ENCODE measurements around the gene CROCC2. TPM values are rescaled to one million over a fixed set of nuclear protein-coding genes. Genes with fewer than 3 reads are reported as not detected.

Gene CROCC2
- total RNA-seq, 1 experiment from 2014 or later = not detected

DNA sequence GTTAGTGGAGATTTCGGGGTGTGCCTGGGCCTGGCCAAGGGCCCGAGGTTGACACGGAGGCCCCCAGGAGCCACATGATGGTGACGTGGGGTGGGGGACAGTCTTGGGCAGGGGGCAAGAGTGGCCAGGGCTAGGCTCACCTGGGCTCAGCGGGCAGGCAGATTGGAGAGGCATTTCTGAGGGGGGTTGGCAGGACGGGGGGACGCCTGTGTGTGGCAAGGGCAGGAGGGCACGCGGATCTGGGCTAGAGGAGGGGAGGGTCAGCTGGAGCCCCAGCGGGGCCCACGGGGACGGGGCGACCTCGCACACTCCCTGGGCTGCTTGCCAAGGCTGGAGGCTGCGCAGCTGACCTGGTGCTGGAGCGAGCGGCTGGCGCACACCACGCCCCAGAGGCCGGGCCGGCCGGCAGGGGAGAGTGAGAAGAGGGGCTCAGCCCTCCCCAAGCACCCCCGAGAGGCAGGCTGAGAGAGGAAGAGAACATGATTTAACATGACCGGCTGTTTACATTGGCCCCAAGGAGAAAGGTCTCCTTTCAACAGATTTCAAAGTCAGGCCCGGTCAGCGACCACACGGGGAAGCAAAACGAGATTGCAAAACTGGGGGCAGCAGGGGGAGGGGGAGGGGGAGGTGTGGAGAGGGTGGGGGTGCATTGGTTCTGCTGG, 54.3 kb downstream of the CROCC2 start:
- in situ Hi-C loops (cut with HindIII; ENCODE audit: low sequenced_read_pairs) = no loop called here
- DNase-seq (ENCODE audit: low spot score) = no peak

DNA sequence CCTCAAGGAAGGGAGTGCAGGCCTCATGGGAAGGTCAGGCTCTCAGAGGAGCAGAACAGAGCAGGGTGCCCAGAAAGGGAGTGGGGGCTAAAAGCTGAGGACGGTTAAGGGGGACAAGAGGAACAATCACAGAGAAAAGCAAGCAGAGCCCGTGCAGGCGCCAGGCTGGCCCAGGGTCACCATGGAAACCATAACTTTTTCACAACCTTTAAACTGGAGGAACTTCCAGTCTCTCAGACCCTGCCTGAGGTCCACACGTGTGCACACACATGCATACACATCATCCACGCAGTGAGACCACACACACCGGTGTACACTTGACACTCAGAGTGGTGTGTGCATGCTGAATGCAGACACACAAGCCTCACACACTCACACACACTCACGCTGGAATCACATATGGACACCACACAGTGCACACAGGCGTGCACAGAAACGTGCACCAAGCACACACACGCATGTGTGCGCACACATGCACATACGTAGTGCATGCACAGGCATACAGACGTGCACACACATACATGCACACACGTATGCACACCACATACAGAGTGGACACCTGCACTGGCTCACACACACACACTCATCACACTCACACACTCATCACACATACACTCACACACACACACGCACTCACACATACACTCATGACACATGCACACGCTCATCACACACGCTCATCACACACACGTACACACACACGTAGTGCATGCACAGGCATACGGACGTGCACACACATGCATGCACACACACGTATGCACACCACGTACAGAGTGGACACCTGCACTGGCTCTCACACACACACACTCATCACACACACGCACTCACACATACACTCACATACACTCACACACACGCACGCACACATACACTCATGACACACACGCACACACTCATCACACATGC, 55.1 kb downstream of the CROCC2 start:
- in situ Hi-C loops (cut with HindIII; ENCODE audit: low sequenced_read_pairs) = no loop called here
- DNase-seq (ENCODE audit: low spot score) = no peak

DNA sequence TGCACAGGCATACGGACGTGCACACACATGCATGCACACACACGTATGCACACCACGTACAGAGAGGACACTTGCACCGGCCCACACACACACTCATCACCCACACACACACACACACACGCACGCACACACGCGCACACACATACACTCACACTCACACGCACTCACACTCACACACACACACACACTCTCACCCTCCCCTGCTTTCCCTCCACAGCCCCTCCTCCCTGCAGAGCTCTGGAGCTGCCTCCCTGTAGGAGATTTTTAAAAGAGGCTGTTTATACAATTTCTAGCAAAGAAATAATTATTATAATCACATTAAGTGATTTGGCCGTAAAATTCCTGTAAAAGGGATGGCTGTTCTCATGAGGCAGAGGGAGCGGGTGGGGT, 55.8 kb downstream of the CROCC2 start:
- no peak for DNase-seq (ENCODE audit: low spot score)
- in situ Hi-C loops (cut with HindIII; ENCODE audit: low sequenced_read_pairs) = no loop called here

DNA sequence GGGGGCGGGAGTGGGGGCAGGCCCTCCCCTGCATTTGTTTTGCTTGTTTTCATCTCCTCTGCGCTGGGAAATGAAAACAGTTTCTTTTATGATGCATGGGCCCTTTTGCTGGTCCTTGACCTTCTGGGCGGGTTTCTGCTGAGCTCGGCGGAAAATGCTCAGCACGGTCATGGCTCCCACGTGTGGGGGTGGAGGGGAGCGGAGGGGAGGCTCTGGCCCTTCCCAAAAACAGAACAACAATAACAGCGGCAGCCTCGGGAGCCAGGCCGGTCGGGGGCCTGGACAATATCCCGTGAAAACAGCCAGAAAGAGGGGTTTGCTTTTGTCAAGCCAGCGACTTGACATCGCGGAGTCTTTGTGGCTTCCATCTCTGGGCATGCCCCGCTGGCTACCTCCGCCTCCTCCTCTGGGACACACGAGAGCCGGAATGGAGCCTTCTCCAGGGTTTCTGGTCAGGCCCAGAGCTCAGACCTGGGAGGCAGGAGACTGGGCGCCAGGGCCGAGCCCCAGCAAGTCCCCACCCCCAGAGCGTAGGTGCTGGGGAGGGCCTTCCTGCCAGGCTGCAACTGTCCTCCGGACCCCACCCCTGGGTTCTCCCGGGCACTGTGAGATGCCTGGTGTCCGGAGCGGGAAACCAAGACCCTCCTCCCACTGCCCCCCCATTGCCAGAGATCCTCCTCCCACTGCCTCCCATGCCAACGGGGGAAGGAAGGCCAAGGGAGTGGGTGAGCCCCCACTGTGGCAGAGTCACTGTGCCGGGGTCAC, 56.3 kb downstream of the CROCC2 start:
- DNase-seq (ENCODE audit: low spot score) = peak; percentile 19
- in situ Hi-C loops (cut with HindIII; ENCODE audit: low sequenced_read_pairs) = no loop called here

DNA sequence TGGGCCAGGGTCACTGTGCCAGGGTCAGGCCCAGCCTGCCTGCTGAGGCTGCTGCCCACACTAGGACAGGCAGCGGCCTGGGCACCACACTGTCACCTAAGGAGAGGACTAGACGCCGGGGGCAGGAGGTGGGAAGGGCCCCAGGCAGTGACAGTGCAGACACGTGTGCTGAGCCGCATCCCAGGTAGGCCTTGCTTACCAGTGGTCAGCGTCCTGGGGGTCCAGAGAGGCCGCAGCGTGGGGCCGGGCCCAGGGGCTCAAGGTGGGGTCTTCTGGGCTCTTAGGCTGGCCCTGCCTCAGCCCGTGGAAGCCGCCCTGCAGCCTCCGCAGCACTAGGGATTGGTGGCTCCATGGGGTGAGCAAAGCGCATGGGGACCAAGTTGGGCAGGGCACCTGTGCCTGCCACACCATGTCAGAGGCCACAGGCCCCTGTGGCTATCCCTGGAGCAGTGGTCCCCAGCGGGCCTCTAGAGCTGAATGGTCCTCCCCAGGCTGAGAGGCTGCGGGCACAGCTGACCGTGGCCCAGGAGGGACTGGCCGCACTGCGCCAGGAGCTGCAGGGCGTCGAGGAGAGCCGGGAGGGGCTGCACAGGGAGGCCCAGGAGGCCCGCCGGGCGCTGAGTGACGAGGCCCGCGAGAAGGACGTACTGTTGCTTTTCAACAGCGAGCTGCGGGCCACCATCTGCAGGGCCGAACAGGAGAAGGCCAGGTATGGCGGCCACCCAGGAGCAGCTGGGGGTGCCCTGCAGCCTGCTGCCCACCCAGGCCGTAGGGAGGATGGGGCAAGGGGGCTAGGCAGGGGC, 57.1 kb downstream of the CROCC2 start:
- in situ Hi-C loops (cut with HindIII; ENCODE audit: low sequenced_read_pairs) = no loop called here
- no peak for DNase-seq (ENCODE audit: low spot score)

DNA sequence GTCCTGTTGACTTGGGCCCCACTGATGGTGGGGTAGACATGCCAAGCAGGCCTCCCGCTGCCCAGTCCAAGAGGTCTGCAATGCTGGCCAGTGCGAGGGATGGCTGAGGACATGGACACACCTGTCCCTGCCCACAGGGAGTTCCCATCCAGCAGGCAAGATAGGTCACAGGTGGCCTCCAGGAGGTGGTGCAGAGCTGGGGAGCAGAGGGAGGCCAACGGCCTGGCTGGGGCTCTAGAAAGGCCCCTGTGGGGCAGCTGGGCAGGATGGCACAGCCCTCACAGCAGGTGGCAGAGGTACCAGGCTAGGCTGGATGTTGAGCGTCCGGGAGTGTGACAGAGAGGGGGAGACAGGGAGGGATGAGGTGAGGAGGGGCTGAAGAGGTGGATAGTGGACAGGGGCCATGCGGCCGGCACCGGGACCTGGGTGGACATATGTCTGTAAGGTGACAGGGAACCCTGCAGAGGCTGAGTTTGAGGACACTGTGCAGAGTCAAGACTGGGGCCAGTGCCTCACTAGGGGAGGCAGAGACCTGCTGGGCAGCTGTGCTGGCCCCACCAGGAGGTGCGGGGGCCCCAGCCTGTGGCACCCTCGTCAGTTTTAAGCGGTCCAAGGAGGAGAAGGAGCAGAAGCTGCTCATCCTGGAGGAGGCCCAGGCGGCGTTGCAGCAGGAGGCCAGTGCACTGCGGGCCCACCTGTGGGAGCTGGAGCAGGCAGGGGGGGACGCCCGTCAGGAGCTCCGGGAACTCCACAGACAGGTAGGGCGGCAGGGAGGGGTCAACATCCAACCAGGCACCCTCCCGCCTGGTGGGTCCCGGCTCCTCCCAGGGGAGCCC, 58.0 kb downstream of the CROCC2 start:
- DNase-seq (ENCODE audit: low spot score) = no peak
- in situ Hi-C loops (cut with HindIII; ENCODE audit: low sequenced_read_pairs) = no loop called here

DNA sequence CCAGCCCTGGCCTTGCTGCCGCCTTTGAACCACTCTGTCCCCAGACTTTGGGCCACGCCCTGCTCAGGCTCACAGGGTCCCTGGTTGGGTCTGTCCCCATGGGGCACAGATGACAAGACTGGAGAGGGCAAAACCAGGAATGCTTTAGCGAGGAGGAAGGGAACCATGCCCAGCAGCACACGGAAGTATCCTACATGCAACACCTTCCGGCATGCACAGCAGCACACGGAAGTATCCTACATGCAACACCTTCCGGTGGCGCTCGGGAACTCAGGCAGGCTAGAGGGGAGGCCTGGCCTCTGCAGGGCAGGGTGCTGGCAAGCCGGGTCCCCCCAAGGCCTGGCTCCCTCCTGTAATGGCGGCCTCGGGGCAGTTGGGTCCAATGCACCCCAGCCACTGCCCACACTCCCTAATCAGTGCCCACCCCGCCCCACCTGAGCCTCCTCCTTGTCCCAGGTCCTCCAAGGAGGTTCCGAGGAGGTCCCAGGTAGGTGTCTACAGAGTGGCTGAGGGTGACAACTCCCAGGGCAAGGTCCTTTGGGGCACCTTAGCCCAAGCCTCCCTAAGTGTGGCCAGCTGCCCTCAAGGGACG, 58.7 kb downstream of the CROCC2 start:
- in situ Hi-C loops (cut with HindIII; ENCODE audit: low sequenced_read_pairs) = no loop called here
- DNase-seq (ENCODE audit: low spot score) = no peak

DNA sequence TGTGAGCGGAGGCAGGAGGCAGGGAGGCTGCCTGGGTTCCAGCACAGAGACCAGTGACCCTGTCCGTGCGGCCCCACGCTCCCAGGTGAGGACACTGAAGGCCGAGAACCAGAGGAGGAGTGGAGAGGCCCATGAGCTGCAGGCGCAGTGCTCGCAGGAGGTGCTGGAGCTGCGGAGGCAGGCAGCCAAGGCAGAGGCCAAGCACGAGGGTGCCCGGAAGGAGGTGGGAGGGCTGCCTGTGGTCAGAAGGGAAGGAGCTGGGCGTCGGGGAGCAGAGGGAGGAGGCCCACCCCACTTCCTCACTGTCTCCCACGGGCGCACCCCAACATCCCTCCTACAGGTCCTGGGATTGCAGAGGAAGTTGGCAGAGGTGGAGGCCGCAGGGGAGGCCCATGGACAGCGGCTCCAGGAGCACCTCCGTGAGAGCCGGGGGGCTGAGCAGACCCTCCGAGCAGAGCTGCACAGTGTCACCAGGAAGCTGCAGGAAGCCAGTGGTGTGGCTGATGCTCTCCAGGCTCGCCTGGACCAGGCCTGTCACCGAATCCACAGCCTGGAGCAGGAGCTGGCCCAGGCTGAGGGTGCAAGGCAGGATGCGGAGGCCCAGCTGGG, 59.3 kb downstream of the CROCC2 start:
- in situ Hi-C loops (cut with HindIII; ENCODE audit: low sequenced_read_pairs) = no loop called here
- DNase-seq (ENCODE audit: low spot score) = no peak

DNA sequence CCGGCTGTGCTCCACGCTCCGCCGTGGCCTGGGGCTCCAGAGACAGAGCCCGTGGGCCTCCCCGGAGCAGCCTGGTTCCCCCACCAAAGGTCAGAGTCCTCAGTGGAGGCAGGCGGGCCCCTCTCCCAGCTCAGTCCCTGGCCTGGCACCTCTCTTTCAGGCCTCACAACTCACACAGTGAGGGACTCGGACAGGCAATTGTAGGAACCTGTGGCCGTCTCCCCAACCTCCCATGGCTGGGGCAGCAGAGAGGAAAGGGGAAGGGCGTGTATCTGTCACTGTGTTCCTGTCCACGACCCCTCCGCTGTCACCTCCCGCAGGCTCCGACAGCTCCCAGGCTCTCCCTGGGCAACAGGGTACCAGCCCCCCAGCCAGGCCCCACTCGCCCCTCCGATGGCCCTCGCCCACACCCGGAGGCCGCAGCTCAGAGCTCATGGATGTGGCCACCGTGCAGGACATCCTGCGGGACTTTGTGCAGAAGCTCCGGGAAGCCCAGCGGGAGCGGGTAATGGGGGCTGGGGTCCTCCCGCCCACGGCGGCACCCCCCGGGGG, 59.8 kb downstream of the CROCC2 start:
- in situ Hi-C loops (cut with HindIII; ENCODE audit: low sequenced_read_pairs) = no loop called here
- no peak for DNase-seq (ENCODE audit: low spot score)

DNA sequence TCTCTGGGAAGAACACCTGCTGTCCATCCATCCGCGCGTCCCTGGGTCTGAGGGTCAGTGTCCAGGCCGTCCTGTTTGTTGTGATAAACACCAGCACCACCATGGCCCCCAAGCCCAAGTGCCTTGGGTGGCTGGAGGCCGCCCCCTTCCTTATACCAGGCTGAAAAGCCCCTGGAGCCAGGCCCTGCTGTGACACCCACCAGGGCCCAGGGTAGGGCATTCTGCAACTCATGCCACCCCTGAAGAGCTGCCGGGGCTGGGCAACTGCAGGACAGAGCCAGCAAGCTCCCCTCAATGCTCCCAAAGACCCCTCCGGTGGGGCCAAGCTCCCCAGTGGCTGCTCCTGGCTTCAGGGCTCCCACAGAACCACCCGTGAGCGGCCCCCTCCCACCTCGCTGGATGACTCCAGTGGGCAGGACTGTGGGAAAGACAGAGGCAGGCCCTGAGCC, 60.3 kb downstream of the CROCC2 start:
- in situ Hi-C loops (cut with HindIII; ENCODE audit: low sequenced_read_pairs) = no loop called here
- DNase-seq (ENCODE audit: low spot score) = no peak

DNA sequence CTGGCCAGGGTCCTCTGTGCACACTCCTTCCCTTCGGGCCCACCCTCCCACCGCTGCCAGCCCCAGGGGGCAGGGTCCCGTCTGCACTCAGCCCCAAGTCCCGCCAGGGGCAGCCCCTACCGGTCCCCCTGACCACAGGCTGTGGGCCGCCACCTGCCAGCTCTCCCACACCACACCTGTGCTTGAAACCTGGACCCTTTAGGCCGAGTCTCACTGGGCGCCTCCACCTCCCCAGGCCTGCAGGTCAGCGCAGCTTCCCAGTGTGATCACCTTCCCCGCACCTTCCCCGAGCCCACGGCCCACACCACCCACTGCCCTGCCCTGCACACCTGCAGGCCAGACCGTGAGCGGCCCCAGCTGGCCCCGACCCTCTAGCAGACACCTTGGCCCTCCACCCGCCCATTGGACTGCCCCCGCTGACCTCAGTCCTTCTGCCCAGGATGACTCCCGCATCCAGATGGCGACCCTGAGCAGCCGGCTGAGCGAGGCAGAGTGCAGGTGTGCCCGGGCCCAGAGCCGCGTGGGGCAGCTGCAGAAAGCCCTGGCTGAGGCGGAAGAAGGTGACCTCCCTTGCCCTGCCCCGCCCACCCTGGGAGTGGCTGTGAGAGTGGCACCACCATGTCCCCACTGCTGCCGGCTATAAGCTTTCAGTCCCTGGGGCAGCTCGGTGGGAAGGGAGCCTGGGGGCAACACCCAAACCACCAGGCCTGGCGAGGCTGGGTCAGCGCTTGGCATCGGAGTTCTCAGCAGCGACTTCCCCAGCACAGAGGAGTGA, 61.0 kb downstream of the CROCC2 start:
- in situ Hi-C loops (cut with HindIII; ENCODE audit: low sequenced_read_pairs) = no loop called here
- DNase-seq (ENCODE audit: low spot score) = no peak

DNA sequence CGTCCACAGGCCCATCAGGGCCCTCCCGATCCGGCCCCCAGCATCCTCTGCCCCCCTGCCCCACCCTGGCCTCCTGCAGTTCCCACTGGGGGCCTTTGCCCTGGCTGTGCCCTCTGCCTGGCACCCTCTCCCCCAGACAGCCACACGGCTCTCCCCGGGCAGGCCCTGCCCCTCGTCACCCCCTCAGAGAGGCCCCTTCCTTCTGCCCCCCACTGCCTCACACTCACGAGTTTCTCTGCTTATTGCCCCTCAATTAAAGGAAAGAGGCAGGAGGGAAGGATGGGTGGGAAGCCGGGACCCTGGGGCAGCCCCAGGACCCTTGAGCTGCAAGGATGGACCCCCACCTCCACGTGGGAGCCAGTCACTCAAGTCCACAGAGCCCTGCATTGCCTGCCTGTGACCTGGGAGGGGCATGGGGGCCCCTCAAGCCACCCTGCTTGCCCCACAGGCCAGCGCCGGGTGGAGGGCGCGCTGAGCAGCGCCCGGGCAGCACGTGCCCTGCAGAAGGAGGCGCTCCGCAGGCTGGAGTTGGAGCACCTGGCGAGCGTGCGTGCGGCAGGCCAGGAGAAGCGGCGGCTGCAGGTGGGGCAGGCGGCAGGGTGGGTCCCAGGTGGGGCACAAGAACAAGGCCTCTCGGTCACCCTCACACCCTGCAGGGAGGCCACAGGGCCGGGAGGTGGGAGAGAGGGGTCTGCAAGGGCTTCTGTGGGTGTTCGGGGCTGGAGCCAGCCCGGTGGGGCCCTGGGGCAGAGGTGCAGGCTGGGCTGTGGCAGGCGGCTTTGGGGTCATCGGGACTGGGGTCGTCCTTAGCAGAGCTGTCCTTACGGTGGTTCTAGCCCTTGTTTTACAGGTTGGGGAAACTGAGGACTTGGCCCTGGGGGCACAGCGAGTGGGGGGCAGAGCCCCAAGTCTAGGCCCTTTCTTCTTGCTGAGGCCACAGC, 61.8 kb downstream of the CROCC2 start:
- DNase-seq (ENCODE audit: low spot score) = no peak
- in situ Hi-C loops (cut with HindIII; ENCODE audit: low sequenced_read_pairs) = no loop called here

DNA sequence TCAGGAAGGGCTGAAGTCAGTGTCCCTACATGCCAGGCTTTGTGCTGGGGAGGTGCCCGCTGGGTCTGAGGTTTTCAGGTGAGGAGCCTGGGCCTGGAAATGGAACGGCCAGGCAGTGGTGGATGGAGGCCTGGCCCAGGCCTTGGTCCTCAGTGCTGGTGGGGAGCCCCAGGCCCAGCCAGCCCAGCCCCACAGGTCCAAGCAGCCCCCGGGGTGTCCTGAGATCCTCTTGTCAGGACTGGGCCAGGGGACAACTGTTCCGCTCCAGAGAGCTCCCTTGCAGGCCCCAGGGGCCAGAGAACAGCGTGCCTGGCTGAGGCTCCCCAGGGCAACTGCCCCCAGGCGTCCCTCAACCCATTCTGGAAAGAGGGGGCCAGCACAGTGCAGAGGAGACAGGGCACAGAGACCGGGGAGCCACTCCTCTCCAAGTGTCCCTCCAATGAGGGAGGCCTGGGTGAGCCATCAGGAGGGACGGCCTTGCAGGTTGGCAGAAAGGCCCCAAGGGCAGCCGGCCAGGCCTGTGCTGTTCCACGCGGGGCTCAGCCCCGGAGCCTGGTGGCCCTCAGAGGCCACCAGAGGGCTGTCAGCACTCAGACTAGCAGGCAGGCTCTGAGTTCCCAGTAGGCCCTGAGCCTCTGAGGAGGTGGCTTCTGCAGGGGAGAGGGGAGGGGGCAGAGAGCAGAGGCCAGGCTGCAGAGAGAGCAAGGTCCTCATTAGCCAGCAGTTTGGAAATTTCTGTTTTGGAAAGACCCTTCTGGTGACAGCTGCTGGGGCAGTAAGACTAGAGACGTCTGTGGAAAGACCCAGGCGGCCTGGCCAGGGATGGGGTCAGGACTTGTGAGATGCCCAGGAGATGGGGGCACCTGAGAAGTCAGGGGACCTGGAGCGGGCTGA, 62.8 kb downstream of the CROCC2 start:
- in situ Hi-C loops (cut with HindIII; ENCODE audit: low sequenced_read_pairs) = no loop called here
- no peak for DNase-seq (ENCODE audit: low spot score)

DNA sequence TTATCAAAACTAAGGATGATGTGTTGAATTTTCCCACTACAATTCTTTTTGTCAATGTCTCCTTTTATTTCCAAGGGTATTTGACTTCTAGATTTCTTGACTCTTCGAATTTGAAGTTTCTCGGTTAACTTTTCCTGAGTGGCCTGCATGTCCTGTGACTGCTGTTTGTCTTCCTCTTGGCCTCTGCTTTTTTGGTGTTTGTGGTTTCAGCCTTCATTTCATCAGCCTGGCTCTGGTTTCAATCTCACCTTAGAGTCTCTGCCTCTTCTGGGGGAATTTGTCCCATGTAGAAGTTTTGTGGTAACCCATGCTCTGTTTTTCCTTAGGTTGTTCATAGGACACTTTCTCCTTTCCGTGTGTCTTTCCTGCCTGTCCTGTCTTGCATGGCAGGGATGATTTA, 64.0 kb downstream of the CROCC2 start:
- no peak for DNase-seq (ENCODE audit: low spot score)
- in situ Hi-C loops (cut with HindIII; ENCODE audit: low sequenced_read_pairs) = no loop called here

DNA sequence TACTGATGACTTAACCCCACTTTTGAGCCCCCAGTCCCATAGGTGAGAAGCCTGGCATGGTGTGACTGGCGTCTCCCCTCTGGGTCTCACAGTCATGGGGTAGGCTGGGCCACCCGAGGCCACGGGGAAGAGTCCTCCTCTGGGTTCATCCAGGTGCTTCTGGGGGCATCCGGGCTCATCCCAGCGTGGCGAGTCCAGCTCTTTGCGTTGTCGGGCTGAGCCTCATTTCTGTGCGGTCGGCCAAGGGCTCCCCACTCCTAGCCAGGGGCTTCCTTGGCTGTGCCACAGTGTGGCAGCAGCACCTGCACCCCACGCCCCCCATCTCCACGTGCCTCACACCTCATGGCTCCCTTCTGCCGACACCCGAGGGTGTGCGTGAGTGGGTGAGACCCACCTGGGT, 64.7 kb downstream of the CROCC2 start:
- in situ Hi-C loops (cut with HindIII; ENCODE audit: low sequenced_read_pairs) = no loop called here
- no peak for DNase-seq (ENCODE audit: low spot score)

All from G401 (cell line).